ENCODE data around the gene NELL1. TPM values are rescaled to one million over a fixed set of nuclear protein-coding genes. Genes with fewer than 3 reads are reported as not detected.

Gene NELL1
- total RNA-seq, 2 experiments from 2014 or later = not detected

GRCh38 chr11:21411597-21411996 is 742.2 kb downstream of the NELL1 start:
- CTCF ChIA-PET = no interaction called here
- POLR2A ChIA-PET = no interaction called here
- Mint-ChIP-seq H3K4me1 (ENCODE audit: low read depth) (no peaks in the 10 kb centered on the region), H3K4me3 (no peak overlapping the region), H3K36me3 (ENCODE audit: low read depth) (no peaks in the 10 kb centered on the region), H3K9me3 (peaks cover 6% of the 10 kb centered on the region), H3K27me3 (no peaks in the 10 kb centered on the region), H3K27ac (no peak overlapping the region)
- TF ChIP-seq CTCF (IDR thresholded peaks at IDR 0.05) = no peak
- ATAC-seq = no peak
- no peak for DNase-seq
- intact Hi-C loops (cut with micrococcal nuclease) = no loop called here

- TF ChIP-seq CTCF (IDR thresholded peaks at IDR 0.05) = no peak
- DNase-seq (no peak), ATAC-seq (no peak)
- H3K36me3 Mint-ChIP-seq (ENCODE audit: low read depth) = no peaks in the 10 kb centered on the region
- H3K9me3 Mint-ChIP-seq = peaks cover 5% of the 10 kb centered on the region
- H3K4me3 Mint-ChIP-seq = no peak overlapping the region
- ChIA-PET POLR2A (no interaction called here), CTCF (no interaction called here)
- no peaks in the 10 kb centered on the region for H3K27me3 Mint-ChIP-seq
- intact Hi-C loops (cut with micrococcal nuclease) = no loop called here
- H3K4me1 Mint-ChIP-seq (ENCODE audit: low read depth) = no peaks in the 10 kb centered on the region
- H3K27ac Mint-ChIP-seq = no peak overlapping the region
Observed at GRCh38 chr11:21412652-21413383, 743.4 kb downstream of the NELL1 start.

- CTCF ChIA-PET = no interaction called here
- H3K27me3 Mint-ChIP-seq = no peaks in the 10 kb centered on the region
- no peak overlapping the region for H3K27ac Mint-ChIP-seq
- no peak overlapping the region for H3K4me3 Mint-ChIP-seq
- POLR2A ChIA-PET = no interaction called here
- DNase-seq (no peak), ATAC-seq (no peak)
- no peak for TF ChIP-seq CTCF (IDR thresholded peaks at IDR 0.05)
- H3K36me3 Mint-ChIP-seq (ENCODE audit: low read depth) = no peaks in the 10 kb centered on the region
- H3K4me1 Mint-ChIP-seq (ENCODE audit: low read depth) = no peaks in the 10 kb centered on the region
- intact Hi-C loops (cut with micrococcal nuclease) = no loop called here
- peaks cover 2% of the 10 kb centered on the region for H3K9me3 Mint-ChIP-seq
Observed at GRCh38 chr11:21414953-21415352, 745.6 kb downstream of the NELL1 start.

- Mint-ChIP-seq H3K4me3 (no peak overlapping the region), H3K36me3 (ENCODE audit: low read depth) (no peaks in the 10 kb centered on the region), H3K4me1 (ENCODE audit: low read depth) (no peaks in the 10 kb centered on the region), H3K9me3 (peaks cover 2% of the 10 kb centered on the region), H3K27ac (no peak overlapping the region), H3K27me3 (no peaks in the 10 kb centered on the region)
- ChIA-PET POLR2A (no interaction called here), CTCF (no interaction called here)
- intact Hi-C loops (cut with micrococcal nuclease) = no loop called here
- DNase-seq = no peak
- no peak for TF ChIP-seq CTCF (IDR thresholded peaks at IDR 0.05)
- ATAC-seq = no peak
Observed at GRCh38 chr11:21415606-21416005, 746.2 kb downstream of the NELL1 start.

GRCh38 chr11:21421711-21422329 is 752.4 kb downstream of the NELL1 start:
- DNase-seq (no peak), ATAC-seq (no peak)
- Mint-ChIP-seq H3K9me3 (peaks cover 2% of the 10 kb centered on the region), H3K4me1 (ENCODE audit: low read depth) (no peaks in the 10 kb centered on the region), H3K27ac (no peak overlapping the region), H3K4me3 (no peak overlapping the region), H3K27me3 (no peaks in the 10 kb centered on the region), H3K36me3 (ENCODE audit: low read depth) (no peaks in the 10 kb centered on the region)
- ChIA-PET CTCF (interaction anchor here (0.6 kb wide), 1 partner anchor 1064 kb away, joined by 3 read pairs; no protein-coding TSS in a partner anchor), POLR2A (interaction anchor here (0.5 kb wide), 1 partner anchor 96 kb away, joined by 3 read pairs; no protein-coding TSS in a partner anchor)
- no peak for TF ChIP-seq CTCF (IDR thresholded peaks at IDR 0.05)
- intact Hi-C loops (cut with micrococcal nuclease) = no loop called here
